ENCODE measurements around the gene TNNT2. TPM values are rescaled to one million over a fixed set of nuclear protein-coding genes. Genes with fewer than 3 reads are reported as not detected.

The TNNT2 gene
- total RNA-seq, 1 experiment from 2014 or later, result not detected

DNA sequence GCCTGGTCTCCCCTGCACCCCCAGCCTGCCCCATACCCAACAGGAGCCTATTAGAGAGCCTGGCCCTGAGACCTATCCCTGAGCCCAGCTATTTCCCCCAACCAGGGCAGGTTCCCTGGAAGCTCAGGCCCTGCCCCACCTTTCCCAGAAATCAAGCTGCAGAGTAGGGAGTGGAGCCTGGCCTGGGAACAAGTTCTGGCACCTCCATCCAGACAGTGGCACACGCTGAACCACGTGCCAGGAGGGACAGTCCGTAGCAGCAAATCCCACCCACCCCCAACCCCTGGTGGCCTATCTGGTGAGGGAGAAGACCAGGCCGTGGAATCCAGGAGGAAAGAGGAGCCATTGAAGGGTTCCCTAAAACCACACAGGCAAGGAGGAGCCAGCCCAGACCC lies 22.6 kb downstream of the TNNT2 start:
- Histone ChIP-seq H3K9me3 (ENCODE audit: control insufficient read depth, insufficient read depth, low read depth, low read length) (no peaks in the 10 kb centered on the region), H3K27ac (ENCODE audit: low read length) (no peak overlapping the region), H3K27me3 (ENCODE audit: control insufficient read depth, insufficient read depth, low read length) (peaks cover 2% of the 10 kb centered on the region), H3K4me1 (ENCODE audit: control insufficient read depth, insufficient read depth, low read length) (no peaks in the 10 kb centered on the region), H3K4me3 (ENCODE audit: low read depth in 2 of 2, low read length in 2 of 2) (no peak overlapping the region), H3K36me3 (ENCODE audit: control insufficient read depth, insufficient read depth, low read length) (no peaks in the 10 kb centered on the region)
- ChIA-PET POLR2A (no interaction called here), CTCF (no interaction called here)
- TF ChIP-seq REST (IDR thresholded peaks at IDR 0.05; ENCODE audit: insufficient read depth in 1 of 2, low read depth in 2 of 2, low read length in 1 of 2) (no peak), SIN3A (IDR thresholded peaks at IDR 0.05; ENCODE audit: borderline replicate concordance, insufficient read depth, low read depth, low read length) (no peak), POLR2AphosphoS5 (IDR thresholded peaks at IDR 0.05; ENCODE audit: low read depth, low read length) (no peak), TCF7L2 (IDR thresholded peaks at IDR 0.05; ENCODE audit: low read depth, low read length) (no peak)
- DNase-seq (ENCODE audit: low read depth, low spot score), result no peak
- no TSS peak for BruUV-seq (replicated peaks)
- in situ Hi-C loops (cut with HindIII; ENCODE audit: low pct_unique_long_range_greater_than_20kb, low sequenced_read_pairs) (no loop called here), intact Hi-C loops (cut with micrococcal nuclease; ENCODE audit: unreplicated experiment) (no loop called here)
- ATAC-seq, result no peak

DNA sequence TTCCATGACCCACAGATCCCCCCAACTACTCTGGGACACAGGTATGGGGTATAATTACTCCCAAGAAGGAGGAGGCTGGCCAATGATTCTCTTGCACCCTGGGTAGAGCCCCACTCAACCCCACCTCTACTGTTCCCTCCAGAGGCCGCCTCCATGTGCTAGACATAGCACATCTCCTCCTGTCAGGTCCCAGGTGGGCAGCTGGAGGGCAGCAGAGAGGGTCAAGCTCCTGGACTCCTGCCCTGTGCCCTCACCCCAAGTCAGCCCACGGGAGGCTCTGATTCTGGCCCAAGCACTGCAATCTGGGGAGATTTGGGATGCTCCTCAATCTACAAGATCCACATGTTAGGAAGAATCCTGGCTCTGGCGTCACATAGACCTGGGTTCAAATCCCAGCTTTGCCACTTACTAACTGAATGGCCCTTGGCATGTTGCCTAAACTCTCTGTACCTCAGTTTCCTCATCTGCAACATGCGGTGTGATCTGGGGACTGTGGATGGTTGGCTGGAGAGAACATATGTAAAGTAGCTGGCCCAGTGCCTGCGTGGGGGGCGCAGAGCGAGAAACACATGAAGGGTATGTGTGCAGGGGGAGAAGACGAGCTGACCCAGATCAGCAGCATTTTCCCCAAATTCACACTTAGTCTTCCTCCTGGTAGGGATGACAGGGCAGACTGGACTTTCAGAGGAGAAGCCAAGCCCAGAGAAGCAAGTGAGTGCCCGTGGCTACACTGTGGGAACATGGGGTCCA lies 23.2 kb downstream of the TNNT2 start:
- Histone ChIP-seq H3K4me1 (ENCODE audit: control insufficient read depth, insufficient read depth, low read length) (no peaks in the 10 kb centered on the region), H3K36me3 (ENCODE audit: control insufficient read depth, insufficient read depth, low read length) (no peaks in the 10 kb centered on the region), H3K27ac (ENCODE audit: low read length) (no peak overlapping the region), H3K4me3 (ENCODE audit: low read depth in 2 of 2, low read length in 2 of 2) (no peak overlapping the region), H3K9me3 (ENCODE audit: control insufficient read depth, insufficient read depth, low read depth, low read length) (no peaks in the 10 kb centered on the region), H3K27me3 (ENCODE audit: control insufficient read depth, insufficient read depth, low read length) (peaks cover 2% of the 10 kb centered on the region)
- no peak for DNase-seq (ENCODE audit: low read depth, low spot score)
- intact Hi-C loops (cut with micrococcal nuclease; ENCODE audit: unreplicated experiment) (no loop called here), in situ Hi-C loops (cut with HindIII; ENCODE audit: low pct_unique_long_range_greater_than_20kb, low sequenced_read_pairs) (no loop called here)
- TF ChIP-seq REST (IDR thresholded peaks at IDR 0.05; ENCODE audit: insufficient read depth in 1 of 2, low read depth in 2 of 2, low read length in 1 of 2) (no peak), TCF7L2 (IDR thresholded peaks at IDR 0.05; ENCODE audit: low read depth, low read length) (no peak), POLR2AphosphoS5 (IDR thresholded peaks at IDR 0.05; ENCODE audit: low read depth, low read length) (no peak), SIN3A (IDR thresholded peaks at IDR 0.05; ENCODE audit: borderline replicate concordance, insufficient read depth, low read depth, low read length) (no peak)
- TF ChIP-seq, protein P1, sequence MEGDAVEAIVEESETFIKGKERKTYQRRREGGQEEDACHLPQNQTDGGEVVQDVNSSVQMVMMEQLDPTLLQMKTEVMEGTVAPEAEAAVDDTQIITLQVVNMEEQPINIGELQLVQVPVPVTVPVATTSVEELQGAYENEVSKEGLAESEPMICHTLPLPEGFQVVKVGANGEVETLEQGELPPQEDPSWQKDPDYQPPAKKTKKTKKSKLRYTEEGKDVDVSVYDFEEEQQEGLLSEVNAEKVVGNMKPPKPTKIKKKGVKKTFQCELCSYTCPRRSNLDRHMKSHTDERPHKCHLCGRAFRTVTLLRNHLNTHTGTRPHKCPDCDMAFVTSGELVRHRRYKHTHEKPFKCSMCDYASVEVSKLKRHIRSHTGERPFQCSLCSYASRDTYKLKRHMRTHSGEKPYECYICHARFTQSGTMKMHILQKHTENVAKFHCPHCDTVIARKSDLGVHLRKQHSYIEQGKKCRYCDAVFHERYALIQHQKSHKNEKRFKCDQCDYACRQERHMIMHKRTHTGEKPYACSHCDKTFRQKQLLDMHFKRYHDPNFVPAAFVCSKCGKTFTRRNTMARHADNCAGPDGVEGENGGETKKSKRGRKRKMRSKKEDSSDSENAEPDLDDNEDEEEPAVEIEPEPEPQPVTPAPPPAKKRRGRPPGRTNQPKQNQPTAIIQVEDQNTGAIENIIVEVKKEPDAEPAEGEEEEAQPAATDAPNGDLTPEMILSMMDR (IDR thresholded peaks at IDR 0.05), result no peak
- POLR2A ChIA-PET, result no interaction called here
- CTCF ChIA-PET, result interaction anchor here (0.7 kb wide), 1 partner anchor 113 kb away, joined by 3 read pairs; no protein-coding TSS in a partner anchor
- no peak for ATAC-seq
- no TSS peak for BruUV-seq (replicated peaks)

All from Panc1 (cell line).